Stomach (tissue), 4 donors: Measurements from ENCODE around the gene CNTD1.

Experiments used
- CTCF ChIP-seq, 7 experiments: fragments of 450-650 bp in 4 of 7; fragments of 200-600 bp in 3 of 7; sonication (generic) in 3 of 7; IDR thresholded peaks; one replicate each; pipeline ENCODE4 v1.5.1; 2016 to 2019; ENCODE audit warnings: antibody characterized with exemption in 7 of 7, control low read depth in 2 of 7, mild to moderate bottlenecking in 1 of 7
- EP300 ChIP-seq: sonication (generic); formaldehyde crosslinking; IDR thresholded peaks from one replicate; pipeline ENCODE4 v1.6.1; 2017; ENCODE audit warnings: antibody characterized with exemption
- POLR2A ChIP-seq, 4 donors: fragments of 450-650 bp; IDR thresholded peaks; one replicate each; pipeline ENCODE4 v1.6.1; 2016; ENCODE audit warnings: antibody characterized with exemption in 4 of 4, control low read depth in 2 of 4, mild to moderate bottlenecking in 1 of 4, moderate library complexity in 1 of 4
- POLR2AphosphoS5 ChIP-seq, 3 donors: sonication (generic); formaldehyde crosslinking; IDR thresholded peaks; one replicate each; pipeline ENCODE4 v1.6.1; 2016; ENCODE audit warnings: antibody characterized with exemption in 3 of 3

DNA sequence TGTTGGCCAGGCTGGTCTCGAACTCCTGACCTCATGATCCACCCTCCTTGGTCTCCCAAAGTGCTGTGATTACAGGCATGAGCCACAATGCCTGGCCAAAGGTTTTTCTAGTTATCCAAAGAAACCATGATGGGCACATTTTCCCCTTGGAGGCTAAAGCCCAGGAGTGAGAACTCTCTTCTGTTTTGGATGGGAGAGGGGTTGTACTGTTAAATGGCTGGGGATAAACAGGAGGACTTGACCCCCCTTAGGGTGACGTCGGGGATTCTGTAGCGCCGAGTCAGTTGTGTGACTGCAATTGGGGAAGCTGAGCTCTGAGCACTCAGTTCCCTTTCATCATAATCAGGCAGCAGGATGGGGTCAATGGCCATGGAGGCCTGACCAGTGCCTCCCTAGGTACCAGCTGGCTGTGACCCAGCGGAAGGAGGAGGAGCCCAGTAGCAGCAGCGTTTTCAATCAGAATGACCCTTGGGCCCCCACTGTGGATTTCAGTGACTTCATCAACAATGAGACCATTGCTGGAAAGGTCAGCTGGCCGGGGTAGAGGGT is 56.5 kb downstream of the CNTD1 start:
- no peak for TF ChIP-seq POLR2AphosphoS5 (IDR thresholded peaks at IDR 0.05)
- no peak for TF ChIP-seq CTCF (IDR thresholded peaks at IDR 0.05)
- TF ChIP-seq POLR2A (IDR thresholded peaks at IDR 0.05) = no peak
- no peak for TF ChIP-seq EP300
